Embryonic facial prominence (tissue), 1 donor: Measurements from ENCODE around the gene AVPR1A.
"Not testable (repeated sequence)": the region's sequence is repeated elsewhere in the genome, so short reads cannot be mapped to it uniquely, and the experiment has no call there.

Source experiments
- DNase-seq: peaks from one replicate; pipeline ENCODE4 v3.0.0-alpha.2; 2016; ENCODE audit errors: extremely low spot score

AVPR1A gene

GRCh38 chr12:63150713-63151622 lies at the start of gene AVPR1A:
AVPR1A (minus strand) TSS chr12:63151201; CDS start chr12:63150836, 365 bp downstream.
- no peak for DNase-seq

- DNase-seq, result no peak
Observed at GRCh38 chr12:63196168-63196567, 45.2 kb upstream of the AVPR1A start.

- no peak for DNase-seq
Observed at GRCh38 chr12:63179224-63179623, 28.2 kb upstream of the AVPR1A start.

- DNase-seq, result no peak
Observed at GRCh38 chr12:63170321-63170720, 19.3 kb upstream of the AVPR1A start.

- not testable (repeated sequence) for DNase-seq
Observed at GRCh38 chr12:63167741-63168140, 16.7 kb upstream of the AVPR1A start.

GRCh38 chr12:63164911-63165310 lies 13.9 kb upstream of the AVPR1A start:
- no peak for DNase-seq

- no peak for DNase-seq
Observed at GRCh38 chr12:63163541-63163940, 12.5 kb upstream of the AVPR1A start.

GRCh38 chr12:63155375-63155774 lies 4.4 kb upstream of the AVPR1A start:
- DNase-seq, result no peak

- no peak for DNase-seq
Observed at GRCh38 chr12:63154560-63154959, 3.6 kb upstream of the AVPR1A start.

GRCh38 chr12:63152321-63152700 lies 1.3 kb upstream of the AVPR1A start:
- DNase-seq, result no peak

- DNase-seq, result peak; percentile 64
Observed at GRCh38 chr12:63151623-63152320, 771 bp upstream of the AVPR1A start.

- no peak for DNase-seq
Observed at GRCh38 chr12:63149909-63150712, 890 bp downstream of the AVPR1A start.

- DNase-seq, result no peak
Observed at GRCh38 chr12:63144556-63144955, 6.4 kb downstream of the AVPR1A start.

- no peak for DNase-seq
Observed at GRCh38 chr12:63138488-63138887, 12.5 kb downstream of the AVPR1A start.

- DNase-seq, result no peak
Observed at GRCh38 chr12:63133981-63134380, 17.0 kb downstream of the AVPR1A start.

- no peak for DNase-seq
Observed at GRCh38 chr12:63132201-63132600, 18.8 kb downstream of the AVPR1A start.

GRCh38 chr12:63129927-63130326 lies 21.1 kb downstream of the AVPR1A start:
- DNase-seq, result no peak

- DNase-seq, result no peak
Observed at GRCh38 chr12:63124778-63125177, 26.2 kb downstream of the AVPR1A start.

- DNase-seq, result no peak
Observed at GRCh38 chr12:63103494-63104131, 47.4 kb downstream of the AVPR1A start.

GRCh38 chr12:63101920-63102319 lies 49.1 kb downstream of the AVPR1A start:
- no peak for DNase-seq

GRCh38 chr12:63098851-63099250 lies 52.1 kb downstream of the AVPR1A start:
- DNase-seq, result no peak
